IMR-90 (cell line): ENCODE measurements around the gene APCDD1L. TPM values are rescaled to one million over a fixed set of nuclear protein-coding genes. Genes with fewer than 3 reads are reported as not detected.

Source experiments
- ATAC-seq: fragments of 200-7000 bp; cut with Tn5 transposase; 2 replicates; pipeline ENCODE4 v1.9.1; 2020; ENCODE audit warnings: low read depth, mild to moderate bottlenecking, moderate library complexity
- BruUV-seq: library from RNA; stranded (reverse); fragments of 400-500 nt; replicated peaks from 2 replicates; lab custom pipeline; 2021; lab: Mats Ljungman, UMichigan
- CTCF ChIA-PET: fragments of 300-600 bp; formaldehyde crosslinking; extraction: SDS; loops from one replicate; lab custom pipeline; 2021; ENCODE audit warnings: antibody characterized with exemption; lab: Yijun Ruan, JAX
- POLR2A ChIA-PET: fragments of 300-600 bp; sonication (Branson Sonifier 250); formaldehyde crosslinking; loops from one replicate; lab custom pipeline; 2022; ENCODE audit warnings: antibody characterized with exemption; ENCODE audit not compliant: unreplicated experiment; lab: Charles Lee
- DNase-seq: peaks from one replicate; pipeline ENCODE4 v3.0.0; 2013
- H2AFZ ChIP-seq: replicated peaks from 2 replicates; pipeline ENCODE3; 2013; ENCODE audit warnings: low read length, mild to moderate bottlenecking; ENCODE audit not compliant: poor library complexity
- H2AK5ac ChIP-seq: 2 replicates; pipeline ENCODE4 v1.6.1; 2013; ENCODE audit warnings: low read depth, low read length, inconsistent platforms
- H2AK9ac ChIP-seq: replicated peaks from 2 replicates; pipeline ENCODE3; 2013; ENCODE audit warnings: mild to moderate bottlenecking, low read depth, low read length, moderate library complexity; ENCODE audit not compliant: poor library complexity
- H2BK120ac ChIP-seq: 2 replicates; pipeline ENCODE4 v1.6.1; 2013; ENCODE audit warnings: low read depth, low read length, inconsistent platforms
- H2BK15ac ChIP-seq: 3 replicates; pipeline ENCODE4 v1.6.1; 2013; ENCODE audit warnings: low read depth, low read length, inconsistent platforms
- H2BK20ac ChIP-seq: 2 replicates; pipeline ENCODE4 v1.6.1; 2013; ENCODE audit warnings: low read depth, mild to moderate bottlenecking, inconsistent platforms, low read length, moderate library complexity
- H2BK5ac ChIP-seq: 2 replicates; pipeline ENCODE4 v1.6.1; 2013; ENCODE audit warnings: mild to moderate bottlenecking, low read depth, low read length, inconsistent platforms; ENCODE audit not compliant: poor library complexity, severe bottlenecking
- H3K14ac ChIP-seq: replicated peaks from 2 replicates; pipeline ENCODE4 v1.6.1; 2013; ENCODE audit warnings: low read depth, low read length, inconsistent platforms
- H3K18ac ChIP-seq: 2 replicates; pipeline ENCODE4 v1.6.1; 2013; ENCODE audit warnings: low read depth, low read length, control low read depth
- H3K23ac ChIP-seq: 2 replicates; pipeline ENCODE4 v1.6.1; 2013; ENCODE audit warnings: low read depth, low read length, inconsistent platforms
- H3K27ac ChIP-seq: 2 replicates; pipeline ENCODE4 v1.5.1; 2013; ENCODE audit warnings: mild to moderate bottlenecking, control low read depth, low read length; ENCODE audit not compliant: insufficient read depth
- H3K27me3 ChIP-seq: 2 replicates; pipeline ENCODE4 v1.6.1; 2013; ENCODE audit warnings: low read length; ENCODE audit not compliant: control insufficient read depth, insufficient read depth
- H3K36me3 ChIP-seq: 2 replicates; pipeline ENCODE4 v1.6.1; 2013; ENCODE audit warnings: low read length, mixed read lengths; ENCODE audit not compliant: control insufficient read depth, insufficient read depth
- H3K4ac ChIP-seq: 2 replicates; pipeline ENCODE4 v1.6.1; 2013; ENCODE audit warnings: low read depth, low read length, inconsistent platforms
- H3K4me1 ChIP-seq: 2 replicates; pipeline ENCODE4 v1.6.1; 2013; ENCODE audit warnings: low read length, mixed read lengths; ENCODE audit not compliant: control insufficient read depth, insufficient read depth
- H3K4me2 ChIP-seq: 2 replicates; pipeline ENCODE4 v1.6.1; 2013; ENCODE audit warnings: low read depth, mild to moderate bottlenecking, control low read depth, low read length, moderate library complexity
- H3K4me3 ChIP-seq: 2 replicates; pipeline ENCODE4 v1.5.1; 2013; ENCODE audit warnings: low read depth, mild to moderate bottlenecking, control low read depth, low read length, moderate library complexity; ENCODE audit not compliant: insufficient read depth
- H3K56ac ChIP-seq: 2 replicates; pipeline ENCODE4 v1.6.1; 2013; ENCODE audit warnings: low read length, inconsistent platforms; ENCODE audit not compliant: insufficient read depth; ENCODE audit errors: extremely low read depth
- H3K79me1 ChIP-seq, 2 experiments: 2 replicates each; pipeline ENCODE4 v1.6.1; 2013; ENCODE audit warnings: low read length in 2 of 2, inconsistent platforms in 1 of 2, low read depth in 1 of 2
- H3K9ac ChIP-seq: 2 replicates; pipeline ENCODE4 v1.6.1; 2013; ENCODE audit warnings: low read depth, low read length, control low read depth
- H3K9me1 ChIP-seq: 2 replicates; pipeline ENCODE4 v1.6.1; 2013; ENCODE audit warnings: low read length, inconsistent platforms; ENCODE audit not compliant: insufficient read depth
- H3K9me3 ChIP-seq: 2 replicates; pipeline ENCODE4 v1.6.1; 2013; ENCODE audit warnings: low read length; ENCODE audit not compliant: control insufficient read depth, insufficient read depth
- H4K20me1 ChIP-seq: 2 replicates; pipeline ENCODE4 v1.6.1; 2013; ENCODE audit warnings: low read length, inconsistent platforms; ENCODE audit not compliant: insufficient read depth
- H4K5ac ChIP-seq: 2 replicates; pipeline ENCODE4 v1.6.1; 2013; ENCODE audit warnings: mild to moderate bottlenecking, low read depth, low read length, control low read depth
- H4K8ac ChIP-seq, 2 experiments: 2 replicates each; pipeline ENCODE4 v1.6.1; 2013; ENCODE audit warnings: low read depth in 2 of 2, low read length in 2 of 2, control low read depth in 1 of 2, inconsistent platforms in 1 of 2
- H4K91ac ChIP-seq: 2 replicates; pipeline ENCODE4 v1.6.1; 2013; ENCODE audit warnings: low read depth, low read length, inconsistent platforms; ENCODE audit not compliant: insufficient read depth
- BHLHE40 ChIP-seq: fragments of 150-350 bp; IDR thresholded peaks from 2 replicates; pipeline ENCODE4 v1.6.1; 2016; ENCODE audit warnings: mild to moderate bottlenecking, low read depth, low read length
- CEBPB ChIP-seq: IDR thresholded peaks from 2 replicates; pipeline ENCODE4 v1.6.1; 2012; ENCODE audit warnings: low read depth, low read length, improper control_type of control experiment
- CHD1 ChIP-seq: IDR thresholded peaks from 2 replicates; pipeline ENCODE4 v1.6.1; 2012; ENCODE audit warnings: low read depth, low read length, improper control_type of control experiment
- ELK1 ChIP-seq: fragments of 150-350 bp; IDR thresholded peaks from 2 replicates; pipeline ENCODE4 v1.6.1; 2016; ENCODE audit warnings: low read depth, mild to moderate bottlenecking, low read length, moderate library complexity, borderline replicate concordance
- FOS ChIP-seq: fragments of 150-350 bp; IDR thresholded peaks from 2 replicates; pipeline ENCODE4 v1.6.1; 2016; ENCODE audit warnings: low read depth, low read length
- MAFK ChIP-seq: IDR thresholded peaks from 2 replicates; pipeline ENCODE4 v1.6.1; 2012; ENCODE audit warnings: low read depth, low read length, improper control_type of control experiment
- MAZ ChIP-seq: IDR thresholded peaks from 2 replicates; pipeline ENCODE4 v1.6.1; 2012; ENCODE audit warnings: low read depth, mild to moderate bottlenecking, low read length, improper control_type of control experiment, moderate library complexity, borderline replicate concordance
- MXI1 ChIP-seq: IDR thresholded peaks from 2 replicates; pipeline ENCODE4 v1.6.1; 2012; ENCODE audit warnings: low read depth, mild to moderate bottlenecking, low read length, moderate library complexity, borderline replicate concordance
- NFE2L2 ChIP-seq: fragments of 150-350 bp; IDR thresholded peaks from 2 replicates; pipeline ENCODE4 v1.6.1; 2016; ENCODE audit warnings: low read depth, mild to moderate bottlenecking, low read length
- POLR2A ChIP-seq: IDR thresholded peaks from 2 replicates; pipeline ENCODE4 v1.6.1; 2012; ENCODE audit warnings: mild to moderate bottlenecking, low read depth, low read length
- RAD21 ChIP-seq: IDR thresholded peaks from 2 replicates; pipeline ENCODE4 v1.6.1; 2012; ENCODE audit warnings: low read length, improper control_type of control experiment
- RCOR1 ChIP-seq: IDR thresholded peaks from 2 replicates; pipeline ENCODE4 v1.6.1; 2012; ENCODE audit warnings: mild to moderate bottlenecking, low read length, improper control_type of control experiment; ENCODE audit not compliant: insufficient replicate concordance
- RFX5 ChIP-seq: IDR thresholded peaks from 2 replicates; pipeline ENCODE4 v1.8.0; 2012; ENCODE audit warnings: low read depth, mild to moderate bottlenecking, low read length, moderate library complexity
- SMC3 ChIP-seq: fragments of 150-350 bp; IDR thresholded peaks from 2 replicates; pipeline ENCODE4 v1.6.1; 2016; ENCODE audit warnings: low read depth, mild to moderate bottlenecking, antibody characterized with exemption, low read length, moderate library complexity
- USF2 ChIP-seq: fragments of 150-350 bp; IDR thresholded peaks from 2 replicates; pipeline ENCODE4 v1.6.1; 2017; ENCODE audit warnings: mild to moderate bottlenecking, antibody characterized with exemption, low read length, low read depth
- WGBS, 2 experiments: methylation state at CpG; one replicate each; pipeline versions ENCODE4 v1.1.5 to v1.1.7; 2013; ENCODE audit warnings: missing lambda C conversion rate in 2 of 2; ENCODE audit not compliant: insufficient read length in 1 of 2; ENCODE audit errors: extremely low coverage in 2 of 2; 5-methylcytosine and 5-hydroxymethylcytosine counted together
- dilution Hi-C: fragments of 300-500 bp; cut with HindIII; formaldehyde crosslinking; loops from one replicate; pipeline ENCODE4 v1.14.3; 2018; ENCODE audit warnings: low sequenced_read_pairs; ENCODE audit not compliant: unreplicated experiment
- in situ Hi-C: fragments of 300-500 bp; cut with MboI; formaldehyde crosslinking; loops from 3 replicates; pipeline ENCODE4 v1.14.3; 2019; ENCODE audit warnings: low sequenced_read_pairs, inconsistent platforms, mixed read lengths
- intact Hi-C: fragments of 100-400 bp; cut with micrococcal nuclease; formaldehyde crosslinking; loops from 2 replicates; pipeline ENCODE4 v1.10.0; 2022
- polyA plus RNA-seq, 3 experiments: library from polyadenylated mRNA; depleted of rRNA; stranded (reverse); fragments of >200 nt; gene quantifications; 2 replicates each; pipeline ENCODE4 v1.2.3, GENCODE V29; 2012; ENCODE audit warnings: low replicate concordance in 1 of 3
- total RNA-seq: library from RNA; depleted of rRNA; stranded (reverse); fragments of >200 nt; gene quantifications from 2 replicates; pipeline ENCODE4 v1.2.3, GENCODE V29; 2012
- TF ChIP-seq, protein P1 (sequence below): conservative IDR thresholded peaks from 2 replicates; pipeline ENCODE4 v1.5.1; 2012; ENCODE audit warnings: mild to moderate bottlenecking, low read depth, low read length, improper control_type of control experiment

APCDD1L gene
- total and polyA plus RNA-seq, 2 of the 4 experiments (the other 2 are of a cell fraction): 2.5 to 18.3 TPM

DNA sequence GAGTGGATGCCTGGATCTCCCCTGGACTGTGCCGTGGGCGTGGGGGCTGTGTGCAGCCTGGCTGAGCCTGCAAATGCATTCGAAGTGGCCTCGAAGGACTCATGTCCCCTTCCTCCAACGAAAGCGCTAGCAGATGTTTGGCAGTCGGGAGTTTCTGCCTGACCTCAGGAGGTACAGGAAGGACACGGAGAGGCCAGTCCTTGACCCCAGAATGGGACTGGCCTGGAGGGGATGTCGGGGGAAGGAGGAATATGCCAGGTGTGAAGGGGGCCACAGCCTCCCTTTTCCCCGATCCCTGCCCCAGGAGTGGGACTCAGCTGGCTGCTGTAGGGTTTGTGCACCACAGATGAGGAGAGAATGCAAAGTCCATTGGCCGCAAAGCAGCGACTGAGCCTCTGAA, 45.6 kb downstream of the APCDD1L start:
- DNase-seq: no peak
- CTCF ChIA-PET: no interaction called here
- Histone ChIP-seq H3K9me1 (no peaks in the 10 kb centered on the region; the same call in 1 of the 2 replicates), H2BK15ac (no peak overlapping the region), H4K20me1 (no peaks in the 10 kb centered on the region), H3K27ac (no peak overlapping the region), H3K14ac (no peak overlapping the region), H3K9ac (no peak overlapping the region), H3K27me3 (no peaks in the 10 kb centered on the region), H2AK5ac (no peak overlapping the region), H3K9me3 (no peaks in the 10 kb centered on the region), H4K8ac (no peak overlapping the region), H2AFZ (no peak overlapping the region), H3K23ac (no peak overlapping the region), H2BK120ac (no peak overlapping the region), H3K4me3 (no peak overlapping the region), H4K5ac (no peak overlapping the region), H2BK5ac (no peak overlapping the region), H3K4me1 (no peaks in the 10 kb centered on the region; the same call in 1 of the 2 replicates), H3K18ac (no peak overlapping the region), H2BK20ac (no peak overlapping the region), H3K79me1 (no peaks in the 10 kb centered on the region), H3K4ac (no peak overlapping the region), H3K56ac (no peak overlapping the region), H2AK9ac (no peak overlapping the region), H4K91ac (no peak overlapping the region), H3K36me3 (no peaks in the 10 kb centered on the region; the same call in 1 of the 2 replicates), H3K4me2 (no peak overlapping the region)
- dilution Hi-C loops: no loop called here
- TF ChIP-seq RFX5 (no peak), CEBPB (no peak), MAFK (no peak), RCOR1 (no peak), USF2 (no peak), POLR2A (no peak), CHD1 (no peak), BHLHE40 (no peak), FOS (no peak), RAD21 (no peak), SMC3 (no peak), MXI1 (no peak), MAZ (no peak), NFE2L2 (no peak), ELK1 (no peak)
- TF ChIP-seq, protein P1, sequence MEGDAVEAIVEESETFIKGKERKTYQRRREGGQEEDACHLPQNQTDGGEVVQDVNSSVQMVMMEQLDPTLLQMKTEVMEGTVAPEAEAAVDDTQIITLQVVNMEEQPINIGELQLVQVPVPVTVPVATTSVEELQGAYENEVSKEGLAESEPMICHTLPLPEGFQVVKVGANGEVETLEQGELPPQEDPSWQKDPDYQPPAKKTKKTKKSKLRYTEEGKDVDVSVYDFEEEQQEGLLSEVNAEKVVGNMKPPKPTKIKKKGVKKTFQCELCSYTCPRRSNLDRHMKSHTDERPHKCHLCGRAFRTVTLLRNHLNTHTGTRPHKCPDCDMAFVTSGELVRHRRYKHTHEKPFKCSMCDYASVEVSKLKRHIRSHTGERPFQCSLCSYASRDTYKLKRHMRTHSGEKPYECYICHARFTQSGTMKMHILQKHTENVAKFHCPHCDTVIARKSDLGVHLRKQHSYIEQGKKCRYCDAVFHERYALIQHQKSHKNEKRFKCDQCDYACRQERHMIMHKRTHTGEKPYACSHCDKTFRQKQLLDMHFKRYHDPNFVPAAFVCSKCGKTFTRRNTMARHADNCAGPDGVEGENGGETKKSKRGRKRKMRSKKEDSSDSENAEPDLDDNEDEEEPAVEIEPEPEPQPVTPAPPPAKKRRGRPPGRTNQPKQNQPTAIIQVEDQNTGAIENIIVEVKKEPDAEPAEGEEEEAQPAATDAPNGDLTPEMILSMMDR: no peak
- BruUV-seq: no TSS peak
- in situ Hi-C loops: loop anchor here (10.0 kb wide), 1 partner anchor 385 kb away; the partner anchor contains the start of genes GNAS and GNAS-AS1
- intact Hi-C loops: no loop called here
- POLR2A ChIA-PET: no interaction called here
- WGBS, 2 experiments: 87% methylated on average over 7 of the region's 12 CpGs; no CpG with 5 or more reads in 1 of the 2 experiments
- no peak for ATAC-seq
